H9 (cell line): ENCODE results near the gene GOLT1A. TPM values are rescaled to one million over a fixed set of nuclear protein-coding genes. Genes with fewer than 3 reads are reported as not detected.

Experiments
- DNase-seq: peaks from one replicate; pipeline ENCODE4 v3.0.0-alpha.2; 2017
- H2AFZ ChIP-seq: one replicate; pipeline ENCODE4 v1.6.1; 2013; ENCODE audit warnings: mild to moderate bottlenecking, low read length, control low read depth, moderate library complexity
- H2AK5ac ChIP-seq: 2 replicates; pipeline ENCODE4 v1.6.1; 2013; ENCODE audit warnings: low read length, control low read depth, mixed read lengths; ENCODE audit not compliant: insufficient read length
- H2BK120ac ChIP-seq: one replicate; pipeline ENCODE4 v1.6.1; 2013; ENCODE audit warnings: low read depth, mild to moderate bottlenecking, low read length, control low read depth, inconsistent platforms; ENCODE audit not compliant: poor library complexity, severe bottlenecking
- H2BK12ac ChIP-seq: 2 replicates; pipeline ENCODE4 v1.6.1; 2013; ENCODE audit warnings: low read length, control low read depth, mixed read lengths, low read depth; ENCODE audit not compliant: insufficient read length
- H2BK15ac ChIP-seq: 2 replicates; pipeline ENCODE4 v1.6.1; 2013; ENCODE audit warnings: low read depth, low read length, control low read depth
- H2BK20ac ChIP-seq: one replicate; pipeline ENCODE4 v1.6.1; 2013; ENCODE audit warnings: low read depth, mild to moderate bottlenecking, low read length, control low read depth, inconsistent platforms; ENCODE audit not compliant: poor library complexity, severe bottlenecking
- H2BK5ac ChIP-seq: 2 replicates; pipeline ENCODE4 v1.6.1; 2013; ENCODE audit warnings: low read length, control low read depth, mixed read lengths; ENCODE audit not compliant: insufficient read length
- H3K14ac ChIP-seq: 2 replicates; pipeline ENCODE4 v1.6.1; 2013; ENCODE audit warnings: low read length, control low read depth; ENCODE audit not compliant: insufficient read depth
- H3K18ac ChIP-seq: 2 replicates; pipeline ENCODE4 v1.6.1; 2013; ENCODE audit warnings: low read depth, mild to moderate bottlenecking, mixed read lengths, low read length, control low read depth; ENCODE audit not compliant: insufficient read length
- H3K23ac ChIP-seq: 2 replicates; pipeline ENCODE4 v1.6.1; 2013; ENCODE audit warnings: low read length, control low read depth, mixed read lengths, low read depth; ENCODE audit not compliant: insufficient read length
- H3K23me2 ChIP-seq: 2 replicates; pipeline ENCODE4 v1.6.1; 2013; ENCODE audit warnings: low read depth, mild to moderate bottlenecking, mixed read lengths, low read length, control low read depth; ENCODE audit not compliant: insufficient read length, poor library complexity, severe bottlenecking
- H3K27ac ChIP-seq: 2 replicates; pipeline ENCODE4 v1.5.1; 2013; ENCODE audit warnings: low read length, control low read depth, mixed read lengths, low read depth; ENCODE audit not compliant: insufficient read length
- H3K27me3 ChIP-seq: 2 replicates; pipeline ENCODE4 v1.6.1; 2013; ENCODE audit warnings: low read length, control low read depth, inconsistent platforms; ENCODE audit not compliant: insufficient read depth
- H3K4ac ChIP-seq: 2 replicates; pipeline ENCODE4 v1.6.1; 2013; ENCODE audit warnings: low read depth, mild to moderate bottlenecking, control low read depth, inconsistent platforms, low read length, moderate library complexity
- H3K4me1 ChIP-seq: 2 replicates; pipeline ENCODE4 v1.6.1; 2013; ENCODE audit warnings: low read length, control low read depth, inconsistent platforms; ENCODE audit not compliant: insufficient read depth
- H3K4me2 ChIP-seq: 2 replicates; pipeline ENCODE4 v1.6.1; 2013; ENCODE audit warnings: low read length, control low read depth, mixed read lengths; ENCODE audit not compliant: insufficient read length, insufficient read depth
- H3K56ac ChIP-seq: 2 replicates; pipeline ENCODE4 v1.6.1; 2013; ENCODE audit warnings: low read depth, mild to moderate bottlenecking, mixed read lengths, low read length, control low read depth; ENCODE audit not compliant: insufficient read length
- H3K79me1 ChIP-seq: 2 replicates; pipeline ENCODE4 v1.6.1; 2013; ENCODE audit warnings: low read depth, mild to moderate bottlenecking, moderate library complexity, low read length, control low read depth, inconsistent platforms; ENCODE audit not compliant: insufficient read depth, poor library complexity, severe bottlenecking
- H3K79me2 ChIP-seq: 2 replicates; pipeline ENCODE4 v1.6.1; 2013; ENCODE audit warnings: low read length, control low read depth, inconsistent platforms; ENCODE audit not compliant: insufficient read depth
- H3K9ac ChIP-seq: 2 replicates; pipeline ENCODE4 v1.6.1; 2013; ENCODE audit warnings: low read length, control low read depth, mixed read lengths; ENCODE audit not compliant: insufficient read length; ENCODE audit errors: extremely low read depth
- H3K9me3 ChIP-seq: one replicate; pipeline ENCODE4 v1.6.1; 2013; ENCODE audit warnings: low read depth, low read length, inconsistent platforms; ENCODE audit not compliant: control insufficient read depth
- H3T11ph ChIP-seq: one replicate; pipeline ENCODE4 v1.6.1; 2013; ENCODE audit warnings: mild to moderate bottlenecking, low read length, control low read depth, inconsistent platforms
- H4K20me1 ChIP-seq: one replicate; pipeline ENCODE4 v1.6.1; 2013; ENCODE audit not compliant: control insufficient read depth, insufficient read length, insufficient read depth
- H4K5ac ChIP-seq: 2 replicates; pipeline ENCODE4 v1.6.1; 2013; ENCODE audit warnings: low read depth, mild to moderate bottlenecking, mixed read lengths, low read length, control low read depth; ENCODE audit not compliant: insufficient read length
- H4K8ac ChIP-seq: replicated peaks from 2 replicates; pipeline ENCODE4 v1.6.1; 2013; ENCODE audit warnings: low read length, control low read depth, mixed read lengths, low read depth; ENCODE audit not compliant: insufficient read length
- H4K91ac ChIP-seq: 2 replicates; pipeline ENCODE4 v1.6.1; 2013; ENCODE audit warnings: low read depth, mild to moderate bottlenecking, moderate library complexity, mixed read lengths, low read length, control low read depth; ENCODE audit not compliant: insufficient read length
- H3K27ac Mint-ChIP-seq, 3 experiments: 2 replicates in 2 of 3; 3 replicates in 1 of 3; pipeline ENCODE4 v1.8.0; 2020 to 2021; ENCODE audit warnings: mixed read lengths in 3 of 3, mild to moderate bottlenecking in 1 of 3, moderate library complexity in 1 of 3
- H3K27me3 Mint-ChIP-seq: 2 replicates; pipeline ENCODE4 v1.8.0; 2021; ENCODE audit warnings: low read depth, mild to moderate bottlenecking, moderate library complexity, mixed read lengths
- H3K36me3 Mint-ChIP-seq, 3 experiments: 2 replicates in 2 of 3; 3 replicates in 1 of 3; pipeline ENCODE4 v1.8.0; 2020 to 2021; ENCODE audit warnings: low read depth in 3 of 3, mixed read lengths in 3 of 3; ENCODE audit not compliant: insufficient read depth in 1 of 3
- H3K4me1 Mint-ChIP-seq, 2 experiments: 2 replicates each; pipeline ENCODE4 v1.8.0; 2020; ENCODE audit warnings: mixed read lengths in 2 of 2
- H3K4me3 Mint-ChIP-seq, 2 experiments: 2 replicates in 1 of 2; 3 replicates in 1 of 2; pipeline ENCODE4 v1.8.0; 2020 to 2021; ENCODE audit warnings: mild to moderate bottlenecking in 2 of 2, mixed read lengths in 2 of 2, moderate library complexity in 1 of 2
- H3K9me3 Mint-ChIP-seq, 2 experiments: 2 replicates in 1 of 2; 3 replicates in 1 of 2; pipeline ENCODE4 v1.8.0; 2020; ENCODE audit warnings: mild to moderate bottlenecking in 2 of 2, mixed read lengths in 2 of 2, moderate library complexity in 1 of 2
- WGBS: extraction: QIAGEN DNeasy Blood & Tissue Kit; methylation state at CpG from one replicate; pipeline ENCODE4 v1.1.7; 2013; ENCODE audit warnings: missing lambda C conversion rate, low lambda C conversion rate, mixed read lengths; ENCODE audit not compliant: insufficient read length; ENCODE audit errors: extremely low coverage; 5-methylcytosine and 5-hydroxymethylcytosine counted together
- total RNA-seq: library from RNA; stranded (reverse); gene quantifications from 2 replicates; pipeline ENCODE4 v1.2.1, GENCODE V29; 2021
- TF ChIP-seq, protein P1 (sequence below): fragments of 200-600 bp; sonication (generic); conservative IDR thresholded peaks from 3 replicates; pipeline ENCODE4 v1.8.0; 2021; ENCODE audit warnings: antibody characterized with exemption, mild to moderate bottlenecking

GOLT1A gene
- total RNA-seq, 1 experiment from 2014 or later: 4.2 TPM

DNA sequence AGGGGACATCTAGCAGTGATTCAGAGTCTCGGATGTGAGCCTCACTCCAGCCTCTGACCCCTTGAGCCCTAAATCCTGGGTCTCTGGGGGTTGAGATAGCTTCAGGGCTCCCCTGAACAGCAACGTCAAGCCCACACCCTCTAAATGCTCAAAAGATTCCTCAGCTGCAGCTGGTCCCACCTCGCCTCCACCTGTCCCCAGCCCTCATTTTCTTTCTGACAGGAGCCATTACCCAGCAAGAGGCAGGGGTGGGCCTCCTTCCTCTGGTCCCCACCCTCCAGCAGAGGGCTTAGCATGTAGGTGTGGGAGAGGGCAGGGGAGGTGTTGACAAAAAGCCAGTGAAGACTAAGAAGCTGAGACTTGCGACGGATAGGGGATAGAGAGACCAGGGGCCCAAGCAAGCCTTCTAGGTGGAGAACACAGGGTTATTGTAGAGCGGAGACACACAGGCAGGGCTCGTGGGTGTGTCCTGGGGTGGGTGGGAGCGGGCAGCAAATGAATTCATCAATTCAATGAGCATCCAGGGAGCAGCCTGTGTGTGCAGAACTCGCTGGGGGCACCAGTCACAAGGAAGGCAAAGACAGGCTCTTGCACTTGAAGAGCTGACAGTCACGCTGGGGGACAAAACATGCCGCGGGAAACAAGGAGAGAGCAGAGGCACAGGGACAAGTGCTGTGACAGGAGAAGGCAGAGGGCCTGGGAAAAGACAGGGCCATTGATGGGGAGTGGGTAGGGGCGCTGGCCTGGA is 48.9 kb upstream of the GOLT1A start:
- Histone ChIP-seq H2BK20ac (no peak overlapping the region), H3K79me2 (no peaks in the 10 kb centered on the region), H3K14ac (no peak overlapping the region), H4K8ac (no peak overlapping the region), H3K18ac (no peak overlapping the region), H3K4me2 (no peak overlapping the region), H3K27me3 (no peaks in the 10 kb centered on the region), H3K4ac (no peak overlapping the region), H2AK5ac (no peak overlapping the region), H3K23me2 (no peaks in the 10 kb centered on the region), H3K4me1 (no peaks in the 10 kb centered on the region), H3K27ac (no peak overlapping the region), H2BK120ac (no peak overlapping the region), H3K9ac (no peak overlapping the region), H3K23ac (no peak overlapping the region), H3K56ac (no peak overlapping the region), H2AFZ (no peak overlapping the region), H4K20me1 (no peaks in the 10 kb centered on the region), H4K5ac (no peak overlapping the region), H2BK5ac (no peak overlapping the region), H3K9me3 (no peaks in the 10 kb centered on the region), H3T11ph (no peak overlapping the region), H2BK12ac (no peak overlapping the region), H3K79me1 (no peaks in the 10 kb centered on the region), H4K91ac (no peak overlapping the region), H2BK15ac (no peak overlapping the region)
- no peak for DNase-seq
- Mint-ChIP-seq H3K36me3 (peaks cover 0 to 3% (median 0%) of the 10 kb centered on the region in 3 experiments; a peak in 3 of 7 replicates), H3K4me1 (peaks cover 8 to 13% of the 10 kb centered on the region in 2 experiments), H3K27me3 (peaks cover 3% of the 10 kb centered on the region), H3K9me3 (no peaks in the 10 kb centered on the region), H3K4me3 (no peak overlapping the region), H3K27ac (peak overlapping the region in 1 of 3 experiments; percentile 85; a peak in 1 of 7 replicates)
- TF ChIP-seq, protein P1, sequence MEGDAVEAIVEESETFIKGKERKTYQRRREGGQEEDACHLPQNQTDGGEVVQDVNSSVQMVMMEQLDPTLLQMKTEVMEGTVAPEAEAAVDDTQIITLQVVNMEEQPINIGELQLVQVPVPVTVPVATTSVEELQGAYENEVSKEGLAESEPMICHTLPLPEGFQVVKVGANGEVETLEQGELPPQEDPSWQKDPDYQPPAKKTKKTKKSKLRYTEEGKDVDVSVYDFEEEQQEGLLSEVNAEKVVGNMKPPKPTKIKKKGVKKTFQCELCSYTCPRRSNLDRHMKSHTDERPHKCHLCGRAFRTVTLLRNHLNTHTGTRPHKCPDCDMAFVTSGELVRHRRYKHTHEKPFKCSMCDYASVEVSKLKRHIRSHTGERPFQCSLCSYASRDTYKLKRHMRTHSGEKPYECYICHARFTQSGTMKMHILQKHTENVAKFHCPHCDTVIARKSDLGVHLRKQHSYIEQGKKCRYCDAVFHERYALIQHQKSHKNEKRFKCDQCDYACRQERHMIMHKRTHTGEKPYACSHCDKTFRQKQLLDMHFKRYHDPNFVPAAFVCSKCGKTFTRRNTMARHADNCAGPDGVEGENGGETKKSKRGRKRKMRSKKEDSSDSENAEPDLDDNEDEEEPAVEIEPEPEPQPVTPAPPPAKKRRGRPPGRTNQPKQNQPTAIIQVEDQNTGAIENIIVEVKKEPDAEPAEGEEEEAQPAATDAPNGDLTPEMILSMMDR: no peak
- WGBS: no CpG with 5 or more reads among the region's 13 CpGs
